Hepatocyte (in vitro differentiated cells): ENCODE results near the gene CNTN4. TPM values are rescaled to one million over a fixed set of nuclear protein-coding genes. Genes with fewer than 3 reads are reported as not detected.

Experiments used
- DNase-seq: peaks from one replicate; pipeline ENCODE4 v3.0.0-alpha.2; 2016; ENCODE audit warnings: low spot score
- H2AFZ ChIP-seq: fragments of 200-600 bp; sonication (generic); 2 replicates; pipeline ENCODE4 v1.6.0; 2016; ENCODE audit warnings: antibody characterized with exemption, mild to moderate bottlenecking
- H3K27ac ChIP-seq: fragments of 200-600 bp; sonication (generic); 2 replicates; pipeline ENCODE4 v1.5.1; 2016; ENCODE audit warnings: mild to moderate bottlenecking
- H3K27me3 ChIP-seq: fragments of 200-600 bp; sonication (generic); 2 replicates; pipeline ENCODE4 v1.6.1; 2016
- H3K36me3 ChIP-seq: fragments of 200-600 bp; sonication (generic); replicated peaks from 2 replicates; pipeline ENCODE4 v1.5.1; 2016; ENCODE audit warnings: low read depth; ENCODE audit not compliant: insufficient read depth
- H3K4me1 ChIP-seq: fragments of 200-600 bp; sonication (generic); 2 replicates; pipeline ENCODE4 v1.5.1; 2016; ENCODE audit warnings: mild to moderate bottlenecking, moderate library complexity; ENCODE audit not compliant: insufficient read depth
- H3K4me2 ChIP-seq: fragments of 200-600 bp; sonication (generic); 2 replicates; pipeline ENCODE4 v1.6.0; 2016
- H3K4me3 ChIP-seq: fragments of 200-600 bp; sonication (generic); 2 replicates; pipeline ENCODE4 v1.5.1; 2016; ENCODE audit warnings: mild to moderate bottlenecking
- H3K79me2 ChIP-seq: fragments of 200-600 bp; sonication (generic); 2 replicates; pipeline ENCODE4 v1.6.0; 2017; ENCODE audit warnings: mild to moderate bottlenecking
- H3K9me2 ChIP-seq: fragments of 200-600 bp; sonication (generic); replicated peaks from 2 replicates; pipeline ENCODE4 v1.6.0; 2017; ENCODE audit warnings: mild to moderate bottlenecking; ENCODE audit not compliant: insufficient read depth
- H3K9me3 ChIP-seq: fragments of 200-600 bp; sonication (generic); 2 replicates; pipeline ENCODE4 v1.5.1; 2016; ENCODE audit warnings: low read depth, mild to moderate bottlenecking
- H4K20me1 ChIP-seq: fragments of 200-600 bp; sonication (generic); 2 replicates; pipeline ENCODE4 v1.6.0; 2016; ENCODE audit warnings: mild to moderate bottlenecking; ENCODE audit not compliant: insufficient read depth, poor library complexity, severe bottlenecking
- EZH2 ChIP-seq: fragments of 200-600 bp; sonication (generic); IDR thresholded peaks from 2 replicates; pipeline ENCODE4 v1.6.1; 2016; ENCODE audit warnings: antibody characterized with exemption, mild to moderate bottlenecking, borderline replicate concordance
- EZH2phosphoT487 ChIP-seq: fragments of 200-600 bp; sonication (generic); IDR thresholded peaks from one replicate; pipeline ENCODE4 v1.6.1; 2018; ENCODE audit warnings: antibody characterized with exemption, mild to moderate bottlenecking, low read depth, moderate library complexity; ENCODE audit not compliant: unreplicated experiment, severe bottlenecking
- WGBS: methylation state at CpG from one replicate; pipeline ENCODE4 v1.1.6; 2016; ENCODE audit warnings: low lambda C conversion rate; ENCODE audit errors: missing lambda C conversion rate; 5-methylcytosine and 5-hydroxymethylcytosine counted together
- polyA plus RNA-seq: library from polyadenylated mRNA; unstranded; fragments of >200 nt; fragmentation: Nextera tagmentation; extraction: Ambion mirVana; gene quantifications from 2 replicates; pipeline ENCODE4 v1.2.1, GENCODE V29; 2016
- total RNA-seq: library from RNA; depleted of rRNA; stranded (reverse); fragments of >200 nt; gene quantifications from 2 replicates; pipeline ENCODE4 v1.2.3, GENCODE V29; 2014
- TF ChIP-seq, protein P1 (sequence below): fragments of 200-600 bp; sonication (generic); IDR thresholded peaks from 2 replicates; pipeline ENCODE4 v1.5.1; 2016; ENCODE audit warnings: antibody characterized with exemption, mild to moderate bottlenecking; ENCODE audit not compliant: poor library complexity

Gene CNTN4
- total and polyA plus RNA-seq, 2 experiments from 2014 or later: 17.6 to 30.3 TPM

DNA sequence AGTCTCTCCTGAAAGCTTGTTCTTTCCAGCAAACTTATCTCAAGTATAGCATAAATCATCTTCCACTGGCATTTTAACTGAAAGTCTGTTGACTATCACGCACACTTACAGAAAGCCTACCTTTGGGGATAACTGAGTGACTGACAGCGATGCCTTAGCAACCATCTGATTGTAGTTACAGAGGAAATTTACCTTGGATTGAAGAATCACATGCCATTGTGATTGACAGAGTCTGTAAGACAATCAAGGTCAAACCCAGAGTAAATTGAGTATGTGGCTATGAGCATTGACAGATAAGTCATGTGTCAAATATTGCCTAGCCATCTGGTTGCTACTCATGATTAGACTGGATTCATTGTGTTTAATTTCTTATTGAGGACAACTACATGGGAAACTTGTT lies 82.0 kb downstream of the CNTN4 start:
- H3K79me2 ChIP-seq: no peaks in the 10 kb centered on the region
- H2AFZ ChIP-seq: no peak overlapping the region
- H3K9me2 ChIP-seq: no peaks in the 10 kb centered on the region
- H3K27ac ChIP-seq: no peak overlapping the region
- 52% methylated on average over 2 of the region's 2 CpGs for WGBS
- H3K4me1 ChIP-seq: no peaks in the 10 kb centered on the region
- no peaks in the 10 kb centered on the region for H3K27me3 ChIP-seq
- no peaks in the 10 kb centered on the region for H3K36me3 ChIP-seq
- TF ChIP-seq EZH2: no peak
- TF ChIP-seq, protein P1, sequence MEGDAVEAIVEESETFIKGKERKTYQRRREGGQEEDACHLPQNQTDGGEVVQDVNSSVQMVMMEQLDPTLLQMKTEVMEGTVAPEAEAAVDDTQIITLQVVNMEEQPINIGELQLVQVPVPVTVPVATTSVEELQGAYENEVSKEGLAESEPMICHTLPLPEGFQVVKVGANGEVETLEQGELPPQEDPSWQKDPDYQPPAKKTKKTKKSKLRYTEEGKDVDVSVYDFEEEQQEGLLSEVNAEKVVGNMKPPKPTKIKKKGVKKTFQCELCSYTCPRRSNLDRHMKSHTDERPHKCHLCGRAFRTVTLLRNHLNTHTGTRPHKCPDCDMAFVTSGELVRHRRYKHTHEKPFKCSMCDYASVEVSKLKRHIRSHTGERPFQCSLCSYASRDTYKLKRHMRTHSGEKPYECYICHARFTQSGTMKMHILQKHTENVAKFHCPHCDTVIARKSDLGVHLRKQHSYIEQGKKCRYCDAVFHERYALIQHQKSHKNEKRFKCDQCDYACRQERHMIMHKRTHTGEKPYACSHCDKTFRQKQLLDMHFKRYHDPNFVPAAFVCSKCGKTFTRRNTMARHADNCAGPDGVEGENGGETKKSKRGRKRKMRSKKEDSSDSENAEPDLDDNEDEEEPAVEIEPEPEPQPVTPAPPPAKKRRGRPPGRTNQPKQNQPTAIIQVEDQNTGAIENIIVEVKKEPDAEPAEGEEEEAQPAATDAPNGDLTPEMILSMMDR: no peak
- TF ChIP-seq EZH2phosphoT487: no peak
- no peaks in the 10 kb centered on the region for H3K9me3 ChIP-seq
- DNase-seq: peak; percentile 6
- no peak overlapping the region for H3K4me2 ChIP-seq
- no peaks in the 10 kb centered on the region for H4K20me1 ChIP-seq
- H3K4me3 ChIP-seq: no peak overlapping the region

DNA sequence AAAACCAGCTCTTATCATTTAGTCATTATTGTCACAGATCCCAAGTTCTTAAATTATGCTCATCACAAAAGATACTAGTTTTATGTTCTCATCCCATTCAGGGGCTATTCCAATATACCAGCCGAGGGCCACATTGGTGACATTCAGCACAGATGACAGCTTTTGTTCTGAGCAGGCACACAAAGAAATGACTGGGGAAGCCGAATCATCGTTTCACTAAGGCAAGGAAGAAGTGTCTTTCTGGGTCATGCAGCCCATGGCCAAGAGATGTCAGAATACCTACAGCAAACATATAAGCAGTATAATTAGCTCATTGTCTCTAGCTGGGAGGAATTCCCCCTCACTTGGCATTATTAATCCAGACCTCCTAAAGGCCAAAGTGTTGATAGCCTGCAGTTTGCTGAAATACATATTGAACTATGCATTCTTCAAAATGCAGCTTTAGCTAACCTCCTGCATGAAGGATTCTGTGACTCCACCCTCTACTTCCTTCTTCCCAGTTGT lies 100.2 kb downstream of the CNTN4 start:
- no peak overlapping the region for H3K4me2 ChIP-seq
- TF ChIP-seq EZH2 (no peak), EZH2phosphoT487 (no peak)
- TF ChIP-seq, protein P1: no peak
- H4K20me1 ChIP-seq: no peaks in the 10 kb centered on the region
- no peaks in the 10 kb centered on the region for H3K79me2 ChIP-seq
- H3K9me2 ChIP-seq: no peaks in the 10 kb centered on the region
- no peak overlapping the region for H3K4me3 ChIP-seq
- H3K4me1 ChIP-seq: no peaks in the 10 kb centered on the region
- H3K36me3 ChIP-seq: no peaks in the 10 kb centered on the region
- H3K9me3 ChIP-seq: no peaks in the 10 kb centered on the region
- WGBS: 87% methylated on average over 3 of the region's 3 CpGs
- no peak overlapping the region for H2AFZ ChIP-seq
- no peak overlapping the region for H3K27ac ChIP-seq
- no peak for DNase-seq
- no peaks in the 10 kb centered on the region for H3K27me3 ChIP-seq

DNA sequence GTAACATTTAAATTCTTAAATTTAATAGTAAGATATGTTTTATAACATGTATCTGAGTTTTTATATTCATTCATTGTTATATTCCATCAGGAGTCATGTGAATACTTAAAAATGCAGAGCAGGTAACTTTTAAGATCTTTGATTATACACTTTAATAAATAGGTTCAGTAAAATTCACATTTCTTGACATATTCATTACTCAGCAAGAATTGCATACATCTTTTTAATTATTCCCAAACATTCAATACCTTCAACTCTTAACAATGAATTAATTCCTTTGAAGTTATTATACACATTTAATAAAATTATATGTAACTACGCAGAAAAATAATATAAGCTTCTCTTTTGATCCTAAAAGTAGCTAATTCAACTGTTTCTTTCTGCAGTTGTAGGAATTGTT lies 105.4 kb downstream of the CNTN4 start:
- WGBS: 97% methylated on average over 1 of the region's 1 CpG
- Histone ChIP-seq H3K4me2 (no peak overlapping the region), H3K9me2 (no peaks in the 10 kb centered on the region), H3K4me1 (no peaks in the 10 kb centered on the region), H3K79me2 (no peaks in the 10 kb centered on the region), H4K20me1 (no peaks in the 10 kb centered on the region), H3K27ac (no peak overlapping the region), H3K36me3 (no peaks in the 10 kb centered on the region), H3K9me3 (no peaks in the 10 kb centered on the region), H3K4me3 (no peak overlapping the region), H3K27me3 (no peaks in the 10 kb centered on the region), H2AFZ (no peak overlapping the region)
- TF ChIP-seq EZH2 (no peak), EZH2phosphoT487 (no peak)
- TF ChIP-seq, protein P1: no peak
- no peak for DNase-seq

DNA sequence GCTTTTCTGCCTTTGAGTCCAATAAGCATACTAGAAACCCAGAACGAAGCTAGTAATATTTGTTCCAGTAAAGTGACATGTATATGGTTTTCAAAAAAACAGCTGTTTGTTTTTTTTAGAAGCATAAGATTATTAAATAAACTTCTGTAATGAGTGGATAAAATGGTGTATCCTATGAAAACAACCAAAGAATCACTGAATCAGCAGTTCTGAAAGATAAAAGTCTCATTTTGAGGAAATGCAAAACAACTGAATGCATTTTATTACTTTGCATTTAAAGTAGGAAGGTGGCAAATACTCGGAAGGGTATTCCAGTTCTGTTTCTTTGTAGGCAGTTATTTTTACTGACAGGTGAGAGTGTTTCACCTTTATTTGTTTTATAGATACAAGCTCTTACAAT lies 107.0 kb downstream of the CNTN4 start:
- no peaks in the 10 kb centered on the region for H4K20me1 ChIP-seq
- H3K4me2 ChIP-seq: no peak overlapping the region
- no peaks in the 10 kb centered on the region for H3K79me2 ChIP-seq
- WGBS: 90% methylated on average over 2 of the region's 2 CpGs
- no peak for TF ChIP-seq EZH2
- TF ChIP-seq EZH2phosphoT487: no peak
- no peaks in the 10 kb centered on the region for H3K9me2 ChIP-seq
- no peaks in the 10 kb centered on the region for H3K9me3 ChIP-seq
- no peak overlapping the region for H2AFZ ChIP-seq
- no peak overlapping the region for H3K27ac ChIP-seq
- no peaks in the 10 kb centered on the region for H3K27me3 ChIP-seq
- no peaks in the 10 kb centered on the region for H3K4me1 ChIP-seq
- H3K36me3 ChIP-seq: no peaks in the 10 kb centered on the region
- DNase-seq: no peak
- no peak overlapping the region for H3K4me3 ChIP-seq
